ENCODE measurements around the gene MSRB3. TPM values are rescaled to one million over a fixed set of nuclear protein-coding genes. Genes with fewer than 3 reads are reported as not detected.
"Not testable (repeated sequence)": the region's sequence is repeated elsewhere in the genome, so short reads cannot be mapped to it uniquely, and the experiment has no call there.

The MSRB3 gene
- total RNA-seq, 1 experiment from 2014 or later = 1.1 TPM

GRCh38 chr12:65282840-65283239 lies 4.4 kb downstream of the MSRB3 start:
- peaks cover 3 to 7% of the 10 kb centered on the region in 2 experiments; a peak in 3 of 4 replicates for H3K4me1 Mint-ChIP-seq
- H3K9me3 Mint-ChIP-seq = no peaks in the 10 kb centered on the region; a peak in 1 of 5 replicates
- Histone ChIP-seq H2BK5ac (ENCODE audit: insufficient read length, low read length) (no peak overlapping the region), H3K4me2 (ENCODE audit: insufficient read depth, insufficient read length, low read length) (no peak overlapping the region), H2AK5ac (ENCODE audit: insufficient read length, low read length) (no peak overlapping the region), H3K56ac (ENCODE audit: insufficient read length, low read depth, low read length) (no peak overlapping the region), H3K18ac (ENCODE audit: insufficient read length, low read depth, low read length) (no peak overlapping the region), H2BK12ac (ENCODE audit: insufficient read length, low read depth, low read length) (no peak overlapping the region), H2BK15ac (ENCODE audit: low read depth, low read length) (no peak overlapping the region), H3K4ac (ENCODE audit: low read depth, low read length) (no peak overlapping the region), H2AFZ (ENCODE audit: low read length) (no peak overlapping the region), H3K4me1 (ENCODE audit: insufficient read depth, low read length) (no peaks in the 10 kb centered on the region), H3K9ac (ENCODE audit: extremely low read depth, insufficient read length, low read length) (no peak overlapping the region), H3K79me2 (ENCODE audit: insufficient read depth, low read length) (no peaks in the 10 kb centered on the region), H4K20me1 (ENCODE audit: control insufficient read depth, insufficient read depth, insufficient read length) (no peaks in the 10 kb centered on the region), H3K23me2 (ENCODE audit: insufficient read length, low read depth, low read length, poor library complexity, severe bottlenecking) (peaks cover 5% of the 10 kb centered on the region), H3K23ac (ENCODE audit: insufficient read length, low read depth, low read length) (no peak overlapping the region), H3K27me3 (ENCODE audit: insufficient read depth, low read length) (no peaks in the 10 kb centered on the region), H2BK20ac (ENCODE audit: low read depth, low read length, poor library complexity, severe bottlenecking) (no peak overlapping the region), H4K91ac (ENCODE audit: insufficient read length, low read depth, low read length) (no peak overlapping the region), H4K8ac (replicated peaks; ENCODE audit: insufficient read length, low read depth, low read length) (no peak overlapping the region), H3K9me3 (ENCODE audit: control insufficient read depth, low read depth, low read length) (no peaks in the 10 kb centered on the region), H3K14ac (ENCODE audit: insufficient read depth, low read length) (no peak overlapping the region), H2BK120ac (ENCODE audit: low read depth, low read length, poor library complexity, severe bottlenecking) (no peak overlapping the region), H3T11ph (ENCODE audit: low read length) (no peak overlapping the region), H4K5ac (ENCODE audit: insufficient read length, low read depth, low read length) (no peak overlapping the region), H3K79me1 (ENCODE audit: insufficient read depth, low read depth, low read length, poor library complexity, severe bottlenecking) (no peaks in the 10 kb centered on the region), H3K27ac (ENCODE audit: insufficient read length, low read depth, low read length) (no peak overlapping the region)
- WGBS (ENCODE audit: extremely low coverage, insufficient read length, low lambda C conversion rate) = no CpG with 5 or more reads among the region's 1 CpG
- no peak overlapping the region for H3K27ac Mint-ChIP-seq
- no peak for DNase-seq
- TF ChIP-seq, protein P1, sequence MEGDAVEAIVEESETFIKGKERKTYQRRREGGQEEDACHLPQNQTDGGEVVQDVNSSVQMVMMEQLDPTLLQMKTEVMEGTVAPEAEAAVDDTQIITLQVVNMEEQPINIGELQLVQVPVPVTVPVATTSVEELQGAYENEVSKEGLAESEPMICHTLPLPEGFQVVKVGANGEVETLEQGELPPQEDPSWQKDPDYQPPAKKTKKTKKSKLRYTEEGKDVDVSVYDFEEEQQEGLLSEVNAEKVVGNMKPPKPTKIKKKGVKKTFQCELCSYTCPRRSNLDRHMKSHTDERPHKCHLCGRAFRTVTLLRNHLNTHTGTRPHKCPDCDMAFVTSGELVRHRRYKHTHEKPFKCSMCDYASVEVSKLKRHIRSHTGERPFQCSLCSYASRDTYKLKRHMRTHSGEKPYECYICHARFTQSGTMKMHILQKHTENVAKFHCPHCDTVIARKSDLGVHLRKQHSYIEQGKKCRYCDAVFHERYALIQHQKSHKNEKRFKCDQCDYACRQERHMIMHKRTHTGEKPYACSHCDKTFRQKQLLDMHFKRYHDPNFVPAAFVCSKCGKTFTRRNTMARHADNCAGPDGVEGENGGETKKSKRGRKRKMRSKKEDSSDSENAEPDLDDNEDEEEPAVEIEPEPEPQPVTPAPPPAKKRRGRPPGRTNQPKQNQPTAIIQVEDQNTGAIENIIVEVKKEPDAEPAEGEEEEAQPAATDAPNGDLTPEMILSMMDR (conservative IDR thresholded peaks at IDR 0.05) = no peak
- no peak overlapping the region for H3K4me3 Mint-ChIP-seq
- peaks cover 25% of the 10 kb centered on the region for H3K27me3 Mint-ChIP-seq (ENCODE audit: low read depth)
- no peaks in the 10 kb centered on the region for H3K36me3 Mint-ChIP-seq (ENCODE audit: insufficient read depth in 1 of 3, low read depth in 3 of 3)

DNA sequence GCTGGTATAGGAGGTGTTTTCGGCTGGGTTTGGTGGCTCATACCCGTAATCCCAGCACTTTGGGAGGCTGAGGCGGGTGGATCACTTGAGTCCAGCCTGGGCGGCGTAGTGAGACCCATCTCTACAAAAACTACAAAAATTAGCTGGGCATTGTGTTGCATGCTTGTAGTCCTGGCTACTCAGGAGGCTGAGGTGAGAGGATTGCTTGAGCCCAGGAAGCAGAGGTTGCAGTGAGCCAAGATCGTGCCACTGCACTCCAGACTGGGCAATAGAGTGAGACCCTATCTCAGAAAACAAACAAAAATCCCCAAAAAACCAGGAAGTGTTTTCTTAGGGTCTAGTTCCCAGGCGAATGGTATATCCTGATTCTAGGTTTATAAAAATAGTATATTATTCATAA lies 7.0 kb downstream of the MSRB3 start:
- not testable (repeated sequence) for H3K4me3 Mint-ChIP-seq; H3T11ph ChIP-seq (ENCODE audit: low read length); H3K79me2 ChIP-seq (ENCODE audit: insufficient read depth, low read length); H3K23me2 ChIP-seq (ENCODE audit: insufficient read length, low read depth, low read length, poor library complexity, severe bottlenecking); H3K79me1 ChIP-seq (ENCODE audit: insufficient read depth, low read depth, low read length, poor library complexity, severe bottlenecking); H2BK120ac ChIP-seq (ENCODE audit: low read depth, low read length, poor library complexity, severe bottlenecking); H3K14ac ChIP-seq (ENCODE audit: insufficient read depth, low read length); H2BK12ac ChIP-seq (ENCODE audit: insufficient read length, low read depth, low read length); H4K5ac ChIP-seq (ENCODE audit: insufficient read length, low read depth, low read length); DNase-seq; H2BK5ac ChIP-seq (ENCODE audit: insufficient read length, low read length); H4K20me1 ChIP-seq (ENCODE audit: control insufficient read depth, insufficient read depth, insufficient read length); H2AK5ac ChIP-seq (ENCODE audit: insufficient read length, low read length); H3K9me3 ChIP-seq (ENCODE audit: control insufficient read depth, low read depth, low read length); H3K4me1 Mint-ChIP-seq; H4K91ac ChIP-seq (ENCODE audit: insufficient read length, low read depth, low read length); H3K23ac ChIP-seq (ENCODE audit: insufficient read length, low read depth, low read length); H3K4ac ChIP-seq (ENCODE audit: low read depth, low read length); H3K4me1 ChIP-seq (ENCODE audit: insufficient read depth, low read length); H3K36me3 Mint-ChIP-seq (ENCODE audit: insufficient read depth in 1 of 3, low read depth in 3 of 3); H3K27ac ChIP-seq (ENCODE audit: insufficient read length, low read depth, low read length); H3K27me3 ChIP-seq (ENCODE audit: insufficient read depth, low read length); H3K9ac ChIP-seq (ENCODE audit: extremely low read depth, insufficient read length, low read length); H3K9me3 Mint-ChIP-seq; H3K27ac Mint-ChIP-seq; H4K8ac ChIP-seq (replicated peaks; ENCODE audit: insufficient read length, low read depth, low read length); H3K18ac ChIP-seq (ENCODE audit: insufficient read length, low read depth, low read length); H3K56ac ChIP-seq (ENCODE audit: insufficient read length, low read depth, low read length); H2AFZ ChIP-seq (ENCODE audit: low read length); H3K27me3 Mint-ChIP-seq (ENCODE audit: low read depth); H3K4me2 ChIP-seq (ENCODE audit: insufficient read depth, insufficient read length, low read length); H2BK15ac ChIP-seq (ENCODE audit: low read depth, low read length); H2BK20ac ChIP-seq (ENCODE audit: low read depth, low read length, poor library complexity, severe bottlenecking)
- WGBS (ENCODE audit: extremely low coverage, insufficient read length, low lambda C conversion rate) = no CpG with 5 or more reads among the region's 7 CpGs
